HCT116 (cell line): ENCODE data around the gene CBFA2T3. TPM values are rescaled to one million over a fixed set of nuclear protein-coding genes. Genes with fewer than 3 reads are reported as not detected.

Experiments
- ATAC-seq: fragments of 200-7000 bp; cut with Tn5 transposase; 2 replicates; pipeline ENCODE4 v1.9.1; 2020; ENCODE audit warnings: mild to moderate bottlenecking, moderate library complexity
- BruUV-seq: library from RNA; stranded (reverse); fragments of 400-500 nt; replicated peaks from 2 replicates; lab custom pipeline; 2021; lab: Mats Ljungman, UMichigan
- CTCF ChIA-PET: fragments of 300-600 bp; sonication (Branson Sonifier 250); formaldehyde crosslinking; loops from one replicate; lab custom pipeline; 2021; ENCODE audit warnings: antibody characterized with exemption; lab: Charles Lee
- POLR2A ChIA-PET: fragments of 300-600, 350-600 bp; sonication (Branson Sonifier 250); formaldehyde crosslinking; loops from one replicate; lab custom pipeline; 2021; ENCODE audit warnings: antibody characterized with exemption; lab: Charles Lee
- RAD21 ChIA-PET, 2 experiments: fragments of 300-600 bp; sonication (Branson Sonifier 250); formaldehyde crosslinking; loops; one replicate each; lab custom pipeline; 2023; ENCODE audit warnings: low total read pairs in 2 of 2; ENCODE audit not compliant: uncharacterized antibody in 2 of 2, unreplicated experiment in 2 of 2, low non-redundant PET in 1 of 2; lab: Charles Lee
- DNase-seq: peaks from one replicate; pipeline ENCODE4 v3.0.0-alpha.2; 2010; ENCODE audit warnings: low read depth, low spot score
- H2AFZ ChIP-seq: fragments of 200-600 bp; shearing (Covaris generic), sonication (generic); 2 replicates; pipeline ENCODE4 v1.6.1; 2017; ENCODE audit warnings: low read depth, mixed run types, mixed read lengths, antibody characterized with exemption, low read length; ENCODE audit not compliant: poor library complexity, severe bottlenecking
- H3K27ac ChIP-seq: 2 replicates; pipeline ENCODE4 v1.5.1; 2012; ENCODE audit warnings: low read depth, low read length
- H3K27me3 ChIP-seq: fragments of 200-600 bp; sonication (generic); 2 replicates; pipeline ENCODE4 v1.6.1; 2016; ENCODE audit warnings: mixed run types, low read length, mixed read lengths; ENCODE audit not compliant: insufficient read depth
- H3K36me3 ChIP-seq, 2 experiments: fragments of 200-500 bp in 1 of 2; fragments of 200-600 bp in 1 of 2; sonication (Bioruptor generic) in 1 of 2; sonication (generic) in 1 of 2; 2 replicates each; pipeline versions ENCODE4 v1.5.1 to v1.6.1; 2014 to 2016; ENCODE audit warnings: low read length in 2 of 2, inconsistent platforms in 1 of 2, mixed read lengths in 1 of 2, mixed run types in 1 of 2; ENCODE audit not compliant: insufficient read depth in 2 of 2, control insufficient read depth in 1 of 2
- H3K4me1 ChIP-seq, 2 experiments: fragments of 200-600 bp in 1 of 2; sonication (generic) in 1 of 2; 2 replicates each; pipeline versions ENCODE4 v1.5.1 to v1.6.1; 2012 to 2017; ENCODE audit warnings: low read length in 2 of 2, inconsistent platforms in 1 of 2, mild to moderate bottlenecking in 1 of 2, mixed read lengths in 1 of 2, mixed run types in 1 of 2, moderate library complexity in 1 of 2; ENCODE audit not compliant: insufficient read depth in 2 of 2, control insufficient read depth in 1 of 2
- H3K4me2 ChIP-seq: fragments of 200-600 bp; sonication (generic); 2 replicates; pipeline ENCODE4 v1.6.1; 2017; ENCODE audit warnings: mixed run types, low read length, mixed read lengths
- H3K4me3 ChIP-seq, 2 experiments: fragments of 200-600 bp in 1 of 2; sonication (generic) in 1 of 2; replicated peaks in 1 of 2; 2 replicates each; pipeline ENCODE4 v1.5.1; 2011 to 2016; ENCODE audit warnings: low read length in 2 of 2, control low read depth in 1 of 2, low read depth in 1 of 2, mild to moderate bottlenecking in 1 of 2, mixed read lengths in 1 of 2, mixed run types in 1 of 2
- H3K79me2 ChIP-seq: fragments of 200-600 bp; sonication (generic); 2 replicates; pipeline ENCODE4 v1.6.1; 2017; ENCODE audit warnings: mild to moderate bottlenecking, mixed run types, low read length, moderate library complexity, mixed read lengths; ENCODE audit not compliant: insufficient read depth
- H3K9ac ChIP-seq: fragments of 200-600 bp; sonication (generic); 2 replicates; pipeline ENCODE4 v1.6.1; 2016; ENCODE audit warnings: low read length, mixed read lengths
- H3K9me2 ChIP-seq: fragments of 200-600 bp; sonication (generic), shearing (Covaris generic); 2 replicates; pipeline ENCODE4 v1.6.1; 2017; ENCODE audit warnings: mixed run types, mild to moderate bottlenecking, moderate library complexity; ENCODE audit not compliant: insufficient read depth
- H3K9me3 ChIP-seq, 2 experiments: fragments of 200-500 bp in 1 of 2; fragments of 200-600 bp in 1 of 2; sonication (Bioruptor generic) in 1 of 2; sonication (generic) in 1 of 2; 2 replicates each; pipeline ENCODE4 v1.6.1; 2014 to 2017; ENCODE audit warnings: low read length in 2 of 2, mixed read lengths in 2 of 2, inconsistent platforms in 1 of 2, low read depth in 1 of 2, mild to moderate bottlenecking in 1 of 2, mixed run types in 1 of 2, moderate library complexity in 1 of 2; ENCODE audit not compliant: control insufficient read depth in 1 of 2, insufficient read depth in 1 of 2
- H4K20me1 ChIP-seq: fragments of 200-600 bp; sonication (generic), shearing (Covaris generic); 2 replicates; pipeline ENCODE4 v1.6.1; 2017; ENCODE audit warnings: mixed run types, mild to moderate bottlenecking, moderate library complexity; ENCODE audit not compliant: insufficient read depth
- POLR2A ChIP-seq: IDR thresholded peaks from 2 replicates; pipeline ENCODE4 v1.7.0; 2011; ENCODE audit warnings: borderline replicate concordance; ENCODE audit not compliant: insufficient read depth, insufficient read length; ENCODE audit errors: extremely low read depth
- SIN3A ChIP-seq: IDR thresholded peaks from 2 replicates; pipeline ENCODE4 v1.6.1; 2012; ENCODE audit warnings: low read depth
- SP1 ChIP-seq: IDR thresholded peaks from 2 replicates; pipeline ENCODE4 v1.6.1; 2012; ENCODE audit warnings: low read depth
- TCF7L2 ChIP-seq: IDR thresholded peaks from 2 replicates; pipeline ENCODE4 v1.7.0; 2011; ENCODE audit warnings: borderline replicate concordance, inconsistent platforms; ENCODE audit not compliant: insufficient read depth, insufficient read length; ENCODE audit errors: extremely low read depth
- intact Hi-C: fragments of 100-400 bp; cut with micrococcal nuclease; formaldehyde crosslinking; loops from 2 replicates; pipeline ENCODE4 v1.10.0; 2022
- total RNA-seq: library from RNA; stranded (reverse); gene quantifications from one replicate; pipeline ENCODE4 v1.2.1, GENCODE V29; 2021; ENCODE audit not compliant: unreplicated experiment

Gene CBFA2T3
- total RNA-seq, 1 experiment from 2014 or later: 19.1 TPM

DNA sequence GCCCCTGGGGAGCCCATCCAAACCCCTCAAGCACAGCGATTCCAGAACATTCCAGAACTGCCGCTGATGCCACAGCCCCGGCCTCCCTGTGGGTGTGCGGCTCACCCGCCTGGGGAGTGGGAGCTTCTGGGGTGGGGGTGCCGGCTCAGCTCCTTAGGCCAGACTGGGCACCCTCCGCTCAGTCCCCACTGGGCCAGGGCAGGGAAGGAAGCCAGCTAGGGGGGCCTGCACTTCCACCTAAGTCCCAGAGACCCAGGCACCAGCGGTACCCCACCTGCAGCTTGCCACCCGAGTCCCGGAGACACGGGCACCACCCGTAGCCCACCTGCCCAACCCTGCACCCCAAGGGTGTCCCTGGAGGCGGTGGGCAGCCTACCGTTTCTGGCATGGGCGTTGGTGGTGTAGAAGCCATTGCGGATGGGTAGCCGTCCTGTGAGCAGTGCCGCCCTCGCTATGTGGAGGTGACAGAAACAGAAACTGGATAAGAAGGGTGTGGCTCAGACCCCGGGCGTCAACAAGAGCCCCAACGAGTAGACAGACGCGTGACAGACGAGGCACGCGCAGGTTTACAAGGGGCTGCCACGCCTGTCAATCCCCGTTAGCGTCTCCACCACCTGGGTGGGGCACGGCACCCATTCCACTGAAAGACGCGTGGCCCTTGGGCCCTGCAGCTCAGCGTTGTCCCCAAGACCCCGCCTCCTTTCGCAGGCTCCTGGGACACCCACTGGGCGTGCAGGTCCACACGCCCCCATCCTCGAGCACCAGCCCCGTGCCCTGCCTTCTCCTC lies 135.3 kb downstream of the CBFA2T3 start:
- no TSS peak for BruUV-seq
- CTCF ChIA-PET: no interaction called here

DNA sequence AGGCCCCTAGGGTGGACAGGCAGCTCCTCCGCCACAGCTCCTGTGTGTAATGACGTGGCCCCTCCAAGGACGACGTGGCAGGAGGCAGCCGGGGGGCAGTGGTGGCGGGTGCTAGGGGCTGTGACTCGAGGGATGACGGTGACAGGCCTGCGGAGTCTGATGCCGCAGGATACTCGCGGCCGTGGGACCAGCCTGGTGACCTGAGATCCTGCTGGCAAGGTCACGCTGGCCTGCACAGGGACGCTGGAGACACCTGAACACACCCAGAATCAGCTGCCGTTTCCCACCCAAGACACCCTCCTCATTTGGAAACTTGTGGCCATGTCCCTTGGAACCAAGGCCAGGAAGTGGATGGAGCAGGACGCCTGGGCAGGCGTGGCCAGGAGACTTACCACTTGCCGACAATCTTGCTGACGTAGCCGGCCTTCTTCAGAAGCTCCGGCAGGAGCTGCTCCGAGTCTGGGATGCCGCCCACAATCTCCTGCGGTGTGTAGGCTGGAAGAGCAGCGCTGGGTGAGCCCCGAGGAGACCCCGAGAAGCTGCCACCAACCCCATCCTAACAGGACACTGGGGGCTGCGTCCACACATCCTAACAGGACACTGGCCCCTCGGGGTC lies 136.3 kb downstream of the CBFA2T3 start:
- H3K4me3 ChIP-seq: no peak overlapping the region
- no peaks in the 10 kb centered on the region for H3K27me3 ChIP-seq
- ChIA-PET RAD21 (no interaction called here), CTCF (no interaction called here), POLR2A (no interaction called here)
- no peaks in the 10 kb centered on the region for H4K20me1 ChIP-seq
- ATAC-seq (no peak), DNase-seq (no peak)
- no peak overlapping the region for H3K27ac ChIP-seq
- BruUV-seq: no TSS peak
- intact Hi-C loops: no loop called here
- H3K9me3 ChIP-seq: no peaks in the 10 kb centered on the region
- H3K36me3 ChIP-seq: no peaks in the 10 kb centered on the region
- H3K79me2 ChIP-seq: no peaks in the 10 kb centered on the region
- TF ChIP-seq TCF7L2 (no peak), SIN3A (no peak), SP1 (no peak)
- no peak overlapping the region for H2AFZ ChIP-seq
- H3K9me2 ChIP-seq: no peaks in the 10 kb centered on the region
- H3K4me2 ChIP-seq: no peak overlapping the region
- H3K9ac ChIP-seq: no peak overlapping the region
- no peaks in the 10 kb centered on the region for H3K4me1 ChIP-seq

More for the DNA sequence above, 135.3 kb downstream of the CBFA2T3 start:
- no peak overlapping the region for H3K27ac ChIP-seq
- no peak overlapping the region for H2AFZ ChIP-seq
- intact Hi-C loops: no loop called here
- DNase-seq (no peak), ATAC-seq (no peak)
- ChIA-PET RAD21 (no interaction called here), POLR2A (no interaction called here)
- no peak overlapping the region for H3K4me2 ChIP-seq
- H3K9ac ChIP-seq: no peak overlapping the region
- no peaks in the 10 kb centered on the region for H3K79me2 ChIP-seq
- TF ChIP-seq POLR2A: no peak
- no peaks in the 10 kb centered on the region for H4K20me1 ChIP-seq
- H3K9me3 ChIP-seq: no peaks in the 10 kb centered on the region
- H3K9me2 ChIP-seq: no peaks in the 10 kb centered on the region
- no peaks in the 10 kb centered on the region for H3K36me3 ChIP-seq
- no peaks in the 10 kb centered on the region for H3K4me1 ChIP-seq
- H3K4me3 ChIP-seq: no peak overlapping the region
- no peaks in the 10 kb centered on the region for H3K27me3 ChIP-seq
